ENCODE measurements around the gene ZNF232.
A peak's percentile ranks its signal among the peaks of the same experiment; 100 is the strongest.
"Not testable (repeated sequence)": the region's sequence is repeated elsewhere in the genome, so short reads cannot be mapped to it uniquely, and the experiment has no call there.

The ZNF232 gene

GRCh38 chr17:5124125-5124760 lies 12.6 kb upstream of the ZNF232 start:
- not testable (repeated sequence) for H3K79me2 ChIP-seq (ENCODE audit: control insufficient read depth, insufficient read depth, low read length); H3K4me1 ChIP-seq (ENCODE audit: control insufficient read depth, low read depth, low read length); H2BK120ac ChIP-seq (ENCODE audit: low read depth, low read length); H3K18ac ChIP-seq (ENCODE audit: low read length); H2BK5ac ChIP-seq (ENCODE audit: low read length); H3K9ac ChIP-seq (ENCODE audit: low read length); H3K23ac ChIP-seq (ENCODE audit: low read length); H3K79me1 ChIP-seq (ENCODE audit: low read length); H4K8ac ChIP-seq (ENCODE audit: low read depth, low read length); H2BK15ac ChIP-seq (replicated peaks; ENCODE audit: low read depth); DNase-seq; H3K56ac ChIP-seq (ENCODE audit: low read length); H3K4me2 ChIP-seq (ENCODE audit: low read length); H4K5ac ChIP-seq (ENCODE audit: low read length); H3K4ac ChIP-seq (ENCODE audit: low read depth, low read length); H3K27me3 ChIP-seq (ENCODE audit: insufficient read depth, low read length, poor library complexity); H3K36me3 ChIP-seq (ENCODE audit: control insufficient read depth, insufficient read depth, low read length); H3K27ac ChIP-seq (ENCODE audit: low read depth, low read length); H3K4me3 ChIP-seq (ENCODE audit: low read length); H2AK5ac ChIP-seq (ENCODE audit: low read length)
- no CpG with 5 or more reads among the region's 5 CpGs for WGBS (ENCODE audit: extremely low coverage, insufficient coverage, low lambda C conversion rate)

- Histone ChIP-seq H2BK15ac (replicated peaks; ENCODE audit: low read depth) (no peak overlapping the region), H3K18ac (ENCODE audit: low read length) (no peak overlapping the region), H2BK5ac (ENCODE audit: low read length) (no peak overlapping the region), H3K23ac (ENCODE audit: low read length) (no peak overlapping the region), H3K79me1 (ENCODE audit: low read length) (no peaks in the 10 kb centered on the region), H3K9ac (ENCODE audit: low read length) (peak overlapping the region; percentile 15), H3K4me1 (ENCODE audit: control insufficient read depth, low read depth, low read length) (no peaks in the 10 kb centered on the region), H3K27ac (ENCODE audit: low read depth, low read length) (no peak overlapping the region), H3K36me3 (ENCODE audit: control insufficient read depth, insufficient read depth, low read length) (no peaks in the 10 kb centered on the region), H4K8ac (ENCODE audit: low read depth, low read length) (no peak overlapping the region), H3K4me3 (ENCODE audit: low read length) (no peak overlapping the region), H3K56ac (ENCODE audit: low read length) (peak overlapping the region; percentile 47), H3K79me2 (ENCODE audit: control insufficient read depth, insufficient read depth, low read length) (no peaks in the 10 kb centered on the region), H2AK5ac (ENCODE audit: low read length) (no peak overlapping the region), H3K27me3 (ENCODE audit: insufficient read depth, low read length, poor library complexity) (no peaks in the 10 kb centered on the region), H3K4ac (ENCODE audit: low read depth, low read length) (no peak overlapping the region), H2BK120ac (ENCODE audit: low read depth, low read length) (no peak overlapping the region), H3K4me2 (ENCODE audit: low read length) (no peak overlapping the region), H4K5ac (ENCODE audit: low read length) (no peak overlapping the region)
- no peak for DNase-seq
- no CpG with 5 or more reads among the region's 53 CpGs for WGBS (ENCODE audit: extremely low coverage, insufficient coverage, low lambda C conversion rate)
Measured at GRCh38 chr17:5123343-5124124, 11.9 kb upstream of the ZNF232 start.

- Histone ChIP-seq H3K79me2 (ENCODE audit: control insufficient read depth, insufficient read depth, low read length) (no peaks in the 10 kb centered on the region), H2AK5ac (ENCODE audit: low read length) (no peak overlapping the region), H3K23ac (ENCODE audit: low read length) (no peak overlapping the region), H4K5ac (ENCODE audit: low read length) (no peak overlapping the region), H2BK15ac (replicated peaks; ENCODE audit: low read depth) (no peak overlapping the region), H3K18ac (ENCODE audit: low read length) (peak overlapping the region; percentile 16), H3K4ac (ENCODE audit: low read depth, low read length) (no peak overlapping the region), H3K4me2 (ENCODE audit: low read length) (peak overlapping the region; percentile 35), H3K4me3 (ENCODE audit: low read length) (peak overlapping the region; percentile 43), H3K4me1 (ENCODE audit: control insufficient read depth, low read depth, low read length) (no peaks in the 10 kb centered on the region), H4K8ac (ENCODE audit: low read depth, low read length) (peak overlapping the region; percentile 90), H3K56ac (ENCODE audit: low read length) (peak overlapping the region; percentile 66), H3K27me3 (ENCODE audit: insufficient read depth, low read length, poor library complexity) (no peaks in the 10 kb centered on the region), H2BK120ac (ENCODE audit: low read depth, low read length) (no peak overlapping the region), H3K9ac (ENCODE audit: low read length) (peak overlapping the region; percentile 59), H3K79me1 (ENCODE audit: low read length) (no peaks in the 10 kb centered on the region), H3K27ac (ENCODE audit: low read depth, low read length) (no peak overlapping the region), H3K36me3 (ENCODE audit: control insufficient read depth, insufficient read depth, low read length) (no peaks in the 10 kb centered on the region), H2BK5ac (ENCODE audit: low read length) (no peak overlapping the region)
- peak; percentile 47 for DNase-seq
- no CpG with 5 or more reads among the region's 75 CpGs for WGBS (ENCODE audit: extremely low coverage, insufficient coverage, low lambda C conversion rate)
Measured at GRCh38 chr17:5122586-5123342, 11.1 kb upstream of the ZNF232 start.

- not testable (repeated sequence) for H3K4me1 ChIP-seq (ENCODE audit: control insufficient read depth, low read depth, low read length); H3K4me2 ChIP-seq (ENCODE audit: low read length); H4K8ac ChIP-seq (ENCODE audit: low read depth, low read length); H3K4me3 ChIP-seq (ENCODE audit: low read length); H3K4ac ChIP-seq (ENCODE audit: low read depth, low read length); H3K18ac ChIP-seq (ENCODE audit: low read length); H3K27ac ChIP-seq (ENCODE audit: low read depth, low read length); H3K9ac ChIP-seq (ENCODE audit: low read length); H3K36me3 ChIP-seq (ENCODE audit: control insufficient read depth, insufficient read depth, low read length); H2BK15ac ChIP-seq (replicated peaks; ENCODE audit: low read depth); DNase-seq; H3K79me2 ChIP-seq (ENCODE audit: control insufficient read depth, insufficient read depth, low read length); H2BK120ac ChIP-seq (ENCODE audit: low read depth, low read length); H2AK5ac ChIP-seq (ENCODE audit: low read length); H3K27me3 ChIP-seq (ENCODE audit: insufficient read depth, low read length, poor library complexity); H3K23ac ChIP-seq (ENCODE audit: low read length); H2BK5ac ChIP-seq (ENCODE audit: low read length); H4K5ac ChIP-seq (ENCODE audit: low read length); H3K79me1 ChIP-seq (ENCODE audit: low read length)
- WGBS (ENCODE audit: extremely low coverage, insufficient coverage, low lambda C conversion rate) = no CpG with 5 or more reads among the region's 7 CpGs
- H3K56ac ChIP-seq (ENCODE audit: low read length) = peak overlapping the region; percentile 66
Measured at GRCh38 chr17:5122056-5122455, 10.4 kb upstream of the ZNF232 start.

GRCh38 chr17:5121186-5121841 lies 9.6 kb upstream of the ZNF232 start:
- Histone ChIP-seq H3K4me2 (ENCODE audit: low read length) (no peak overlapping the region), H4K8ac (ENCODE audit: low read depth, low read length) (no peak overlapping the region), H3K23ac (ENCODE audit: low read length) (no peak overlapping the region), H3K18ac (ENCODE audit: low read length) (no peak overlapping the region), H3K36me3 (ENCODE audit: control insufficient read depth, insufficient read depth, low read length) (no peaks in the 10 kb centered on the region), H4K5ac (ENCODE audit: low read length) (no peak overlapping the region), H2AK5ac (ENCODE audit: low read length) (no peak overlapping the region), H3K56ac (ENCODE audit: low read length) (no peak overlapping the region), H3K27me3 (ENCODE audit: insufficient read depth, low read length, poor library complexity) (no peaks in the 10 kb centered on the region), H3K79me1 (ENCODE audit: low read length) (no peaks in the 10 kb centered on the region), H2BK120ac (ENCODE audit: low read depth, low read length) (no peak overlapping the region), H3K4me3 (ENCODE audit: low read length) (no peak overlapping the region), H3K4me1 (ENCODE audit: control insufficient read depth, low read depth, low read length) (no peaks in the 10 kb centered on the region), H3K4ac (ENCODE audit: low read depth, low read length) (no peak overlapping the region), H2BK15ac (replicated peaks; ENCODE audit: low read depth) (no peak overlapping the region), H3K79me2 (ENCODE audit: control insufficient read depth, insufficient read depth, low read length) (no peaks in the 10 kb centered on the region), H3K27ac (ENCODE audit: low read depth, low read length) (no peak overlapping the region), H3K9ac (ENCODE audit: low read length) (no peak overlapping the region), H2BK5ac (ENCODE audit: low read length) (no peak overlapping the region)
- WGBS (ENCODE audit: extremely low coverage, insufficient coverage, low lambda C conversion rate) = no CpG with 5 or more reads among the region's 16 CpGs
- DNase-seq = no peak
